Neural cell (in vitro differentiated cells): ENCODE measurements around the gene MCM3AP. TPM values are rescaled to one million over a fixed set of nuclear protein-coding genes. Genes with fewer than 3 reads are reported as not detected.
A peak's percentile ranks its signal among the peaks of the same experiment; 100 is the strongest.

Experiments
- H2AFZ ChIP-seq: fragments of 200-600, 300-800 bp; sonication (generic), shearing (Covaris generic); 2 replicates; pipeline ENCODE4 v1.6.0; 2014; ENCODE audit warnings: low read depth, mild to moderate bottlenecking, antibody characterized with exemption, low read length, moderate library complexity
- H3F3A ChIP-seq: fragments of 200-600 bp; shearing (Covaris generic); 2 replicates; pipeline ENCODE4 v1.6.1; 2016; ENCODE audit warnings: mild to moderate bottlenecking, moderate library complexity, mixed read lengths, antibody characterized with exemption, low read length; ENCODE audit not compliant: insufficient read depth, poor library complexity, severe bottlenecking
- H3K27ac ChIP-seq: fragments of 200-600, 300-800 bp; sonication (generic), shearing (Covaris generic); 2 replicates; pipeline ENCODE4 v1.5.1; 2014; ENCODE audit warnings: mild to moderate bottlenecking, low read length, moderate library complexity
- H3K27me3 ChIP-seq: fragments of 300-800, 200-600 bp; sonication (generic), shearing (Covaris generic); 2 replicates; pipeline ENCODE4 v1.6.0; 2014; ENCODE audit warnings: mild to moderate bottlenecking, low read depth, low read length, moderate library complexity; ENCODE audit not compliant: insufficient read depth
- H3K36me3 ChIP-seq: fragments of 300-800, 200-600 bp; sonication (generic), shearing (Covaris generic); 2 replicates; pipeline ENCODE4 v1.5.1; 2014; ENCODE audit warnings: mild to moderate bottlenecking, antibody characterized with exemption, low read length, moderate library complexity; ENCODE audit not compliant: insufficient read depth
- H3K4me2 ChIP-seq: fragments of 300-800, 200-600 bp; sonication (generic), shearing (Covaris generic); 2 replicates; pipeline ENCODE4 v1.6.0; 2014; ENCODE audit warnings: mild to moderate bottlenecking, low read length
- H3K4me3 ChIP-seq: fragments of 300-800, 200-600 bp; sonication (generic), shearing (Covaris generic); 2 replicates; pipeline ENCODE4 v1.5.1; 2014; ENCODE audit warnings: mild to moderate bottlenecking, low read length, moderate library complexity
- H3K79me2 ChIP-seq: fragments of 200-600 bp; shearing (Covaris generic); replicated peaks from 2 replicates; pipeline ENCODE4 v1.6.0; 2014; ENCODE audit warnings: mild to moderate bottlenecking, low read length, moderate library complexity; ENCODE audit not compliant: insufficient read depth
- H3K9ac ChIP-seq: fragments of 300-800, 200-600 bp; sonication (generic), shearing (Covaris generic); 2 replicates; pipeline ENCODE4 v1.6.1; 2016; ENCODE audit warnings: mild to moderate bottlenecking, low read length, mixed read lengths
- H3K9me2 ChIP-seq: fragments of 200-600 bp; shearing (Covaris generic); 2 replicates; pipeline ENCODE4 v1.6.1; 2016; ENCODE audit warnings: mild to moderate bottlenecking, low read length, mixed read lengths; ENCODE audit not compliant: insufficient read depth
- H3K9me3 ChIP-seq: fragments of 200-600, 300-800 bp; sonication (generic), shearing (Covaris generic); 2 replicates; pipeline ENCODE4 v1.6.1; 2016; ENCODE audit warnings: mild to moderate bottlenecking, mixed run types, low read length, moderate library complexity, mixed read lengths
- H4K20me1 ChIP-seq: fragments of 200-600 bp; shearing (Covaris generic); 2 replicates; pipeline ENCODE4 v1.6.1; 2016; ENCODE audit warnings: mild to moderate bottlenecking, mixed run types; ENCODE audit not compliant: insufficient read depth
- CTCF ChIP-seq: fragments of 450-650 bp; IDR thresholded peaks from 2 replicates; pipeline ENCODE4 v1.5.1; 2014; ENCODE audit warnings: antibody characterized with exemption, mild to moderate bottlenecking, moderate library complexity; ENCODE audit not compliant: poor library complexity, severe bottlenecking
- EP300 ChIP-seq: fragments of 450-650 bp; conservative IDR thresholded peaks from 2 replicates; pipeline ENCODE4 v1.6.1; 2014; ENCODE audit warnings: antibody characterized with exemption, mild to moderate bottlenecking, moderate library complexity; ENCODE audit not compliant: poor library complexity, severe bottlenecking
- EZH2 ChIP-seq: fragments of 200-600, 300-800 bp; shearing (Covaris generic), sonication (generic); IDR thresholded peaks from 2 replicates; pipeline ENCODE4 v1.6.1; 2014; ENCODE audit warnings: antibody characterized with exemption, low read length, borderline replicate concordance, mild to moderate bottlenecking; ENCODE audit not compliant: insufficient read depth, poor library complexity, severe bottlenecking
- MXI1 ChIP-seq: fragments of 450-650 bp; conservative IDR thresholded peaks from 2 replicates; pipeline ENCODE4 v1.6.1; 2014; ENCODE audit warnings: antibody characterized with exemption, mild to moderate bottlenecking; ENCODE audit not compliant: poor library complexity, severe bottlenecking
- POLR2AphosphoS5 ChIP-seq: IDR thresholded peaks from 2 replicates; pipeline ENCODE4 v1.6.1; 2012
- RAD21 ChIP-seq: fragments of 450-650 bp; conservative IDR thresholded peaks from 2 replicates; pipeline ENCODE4 v1.6.1; 2014; ENCODE audit warnings: antibody characterized with exemption, mild to moderate bottlenecking, moderate library complexity
- REST ChIP-seq: IDR thresholded peaks from 2 replicates; pipeline ENCODE4 v1.6.1; 2012; ENCODE audit warnings: borderline replicate concordance
- SMC3 ChIP-seq: fragments of 450-650 bp; conservative IDR thresholded peaks from 2 replicates; pipeline ENCODE4 v1.6.1; 2014; ENCODE audit warnings: antibody characterized with exemption, mild to moderate bottlenecking, moderate library complexity; ENCODE audit not compliant: poor library complexity
- TAF1 ChIP-seq: IDR thresholded peaks from 2 replicates; pipeline ENCODE4 v1.6.1; 2012; ENCODE audit warnings: low read depth
- polyA plus RNA-seq: library from polyadenylated mRNA; depleted of rRNA; stranded (reverse); fragments of >200 nt; gene quantifications from 2 replicates; pipeline ENCODE4 v1.2.3, GENCODE V29; 2014

Gene MCM3AP
- polyA plus RNA-seq, 1 donor from 2014 or later: 74.2 TPM

GRCh38 chr21:46289655-46290179 lies 4.3 kb upstream of the MCM3AP start:
- no peaks in the 10 kb centered on the region for H3K9me2 ChIP-seq
- no peak overlapping the region for H3K27ac ChIP-seq
- no peaks in the 10 kb centered on the region for H4K20me1 ChIP-seq
- no peaks in the 10 kb centered on the region for H3F3A ChIP-seq
- H3K27me3 ChIP-seq: no peaks in the 10 kb centered on the region
- H3K36me3 ChIP-seq: peaks cover under 1% of the 10 kb centered on the region
- H3K9me3 ChIP-seq: no peaks in the 10 kb centered on the region
- no peak overlapping the region for H3K9ac ChIP-seq
- H3K4me2 ChIP-seq: no peak overlapping the region
- no peak overlapping the region for H3K4me3 ChIP-seq
- H3K79me2 ChIP-seq: peaks cover 5% of the 10 kb centered on the region
- H2AFZ ChIP-seq: no peak overlapping the region
- TF ChIP-seq EZH2 (no peak), EP300 (no peak), POLR2AphosphoS5 (no peak), CTCF (no peak), RAD21 (no peak), REST (no peak), MXI1 (no peak), SMC3 (no peak), TAF1 (no peak)

- no peak overlapping the region for H3K27ac ChIP-seq
- peaks cover 9% of the 10 kb centered on the region for H3K36me3 ChIP-seq
- H3K9me2 ChIP-seq: no peaks in the 10 kb centered on the region
- H3K4me3 ChIP-seq: peak overlapping the region; percentile 89
- no peak for TF ChIP-seq REST
- no peak for TF ChIP-seq POLR2AphosphoS5
- TF ChIP-seq EP300: no peak
- no peak for TF ChIP-seq TAF1
- no peak for TF ChIP-seq RAD21
- TF ChIP-seq CTCF: no peak
- TF ChIP-seq SMC3: no peak
- no peak for TF ChIP-seq EZH2
- TF ChIP-seq MXI1: no peak
- no peaks in the 10 kb centered on the region for H3K27me3 ChIP-seq
- H2AFZ ChIP-seq: no peak overlapping the region
- no peaks in the 10 kb centered on the region for H4K20me1 ChIP-seq
- H3K9me3 ChIP-seq: no peaks in the 10 kb centered on the region
- peak overlapping the region; percentile 86 for H3K9ac ChIP-seq
- H3K79me2 ChIP-seq: peaks cover 27% of the 10 kb centered on the region
- H3K4me2 ChIP-seq: peak overlapping the region; percentile 61
- no peaks in the 10 kb centered on the region for H3F3A ChIP-seq
Observed at GRCh38 chr21:46287541-46287940, 2.1 kb upstream of the MCM3AP start.
